Astrocyte (in vitro differentiated cells and primary cell): ENCODE measurements around the gene MYO1C. TPM values are rescaled to one million over a fixed set of nuclear protein-coding genes. Genes with fewer than 3 reads are reported as not detected.

ENCODE experiments used
- DNase-seq: peaks from one replicate; pipeline ENCODE4 v3.0.0-alpha.2; 2010; ENCODE audit warnings: low read depth
- FAIRE-seq: peaks from 2 replicates; lab custom pipeline; 2011; peaks lifted over from hg19 to GRCh38; lab: Jason Lieb, UNC
- H2AFZ ChIP-seq: 2 replicates; pipeline ENCODE4 v1.6.0; 2012; ENCODE audit warnings: low read depth, low read length, inconsistent platforms
- H3K27ac ChIP-seq: 2 replicates; pipeline ENCODE4 v1.5.1; 2011; ENCODE audit warnings: low read depth, low read length, inconsistent platforms
- H3K27me3 ChIP-seq: 2 replicates; pipeline ENCODE4 v1.6.0; 2011; ENCODE audit warnings: low read length, inconsistent platforms; ENCODE audit not compliant: insufficient read depth
- H3K36me3 ChIP-seq: 2 replicates; pipeline ENCODE4 v1.5.1; 2011; ENCODE audit warnings: low read length, inconsistent platforms; ENCODE audit not compliant: insufficient read depth
- H3K4me1 ChIP-seq: 2 replicates; pipeline ENCODE4 v1.5.1; 2011; ENCODE audit warnings: low read length, inconsistent platforms; ENCODE audit not compliant: insufficient read depth
- H3K4me2 ChIP-seq: 2 replicates; pipeline ENCODE4 v1.6.0; 2012; ENCODE audit warnings: low read length, inconsistent platforms
- H3K4me3 ChIP-seq: 2 replicates; pipeline ENCODE4 v1.5.1; 2011; ENCODE audit warnings: low read depth, mild to moderate bottlenecking, low read length, inconsistent platforms; ENCODE audit not compliant: insufficient read depth
- H3K79me2 ChIP-seq: 2 replicates; pipeline ENCODE4 v1.6.0; 2012; ENCODE audit warnings: mild to moderate bottlenecking, low read length, inconsistent platforms; ENCODE audit not compliant: insufficient read depth
- H3K9ac ChIP-seq: 2 replicates; pipeline ENCODE4 v1.6.0; 2012; ENCODE audit warnings: mild to moderate bottlenecking, low read length, inconsistent platforms
- H3K9me3 ChIP-seq: 2 replicates; pipeline ENCODE4 v1.5.1; 2012; ENCODE audit warnings: low read depth, mild to moderate bottlenecking, low read length, inconsistent platforms; ENCODE audit not compliant: insufficient read depth
- H4K20me1 ChIP-seq: 2 replicates; pipeline ENCODE4 v1.6.0; 2012; ENCODE audit warnings: low read length, inconsistent platforms; ENCODE audit not compliant: insufficient read depth
- H3K27ac Mint-ChIP-seq: one replicate; pipeline ENCODE4 v1.8.0; 2021; ENCODE audit warnings: mild to moderate bottlenecking, mixed read lengths; ENCODE audit not compliant: unreplicated experiment
- H3K27me3 Mint-ChIP-seq: one replicate; pipeline ENCODE4 v1.8.0; 2021; ENCODE audit warnings: low read depth, mixed read lengths; ENCODE audit not compliant: unreplicated experiment
- H3K36me3 Mint-ChIP-seq: one replicate; pipeline ENCODE4 v1.8.0; 2021; ENCODE audit warnings: low read depth, mixed read lengths; ENCODE audit not compliant: unreplicated experiment
- H3K4me1 Mint-ChIP-seq: one replicate; pipeline ENCODE4 v1.8.0; 2021; ENCODE audit warnings: low read depth, mixed read lengths; ENCODE audit not compliant: unreplicated experiment
- H3K4me3 Mint-ChIP-seq: one replicate; pipeline ENCODE4 v1.8.0; 2021; ENCODE audit warnings: mild to moderate bottlenecking, moderate library complexity, mixed read lengths; ENCODE audit not compliant: unreplicated experiment
- H3K9me3 Mint-ChIP-seq: one replicate; pipeline ENCODE4 v1.8.0; 2021; ENCODE audit warnings: mild to moderate bottlenecking, mixed read lengths; ENCODE audit not compliant: unreplicated experiment
- CTCF ChIP-seq: IDR thresholded peaks from 2 replicates; pipeline ENCODE4 v1.5.1; 2011; ENCODE audit warnings: low read depth, mild to moderate bottlenecking, inconsistent platforms, low read length, moderate library complexity; ENCODE audit not compliant: insufficient read depth
- EZH2 ChIP-seq: IDR thresholded peaks from 2 replicates; pipeline ENCODE4 v1.6.1; 2012; ENCODE audit warnings: mild to moderate bottlenecking, low read length, inconsistent platforms; ENCODE audit not compliant: insufficient read depth
- total RNA-seq: library from RNA; stranded (reverse); gene quantifications from 2 replicates; pipeline ENCODE4 v1.2.1, GENCODE V29; 2021

MYO1C gene
- total RNA-seq, 1 donor from 2014 or later = 132 TPM

GRCh38 chr17:1485423-1486376 lies 6.8 kb downstream of the MYO1C start:
- H3K36me3 Mint-ChIP-seq = peaks cover 11% of the 10 kb centered on the region
- Histone ChIP-seq H3K27me3 (no peaks in the 10 kb centered on the region), H3K27ac (peak overlapping the region; percentile 53), H3K4me1 (peaks cover 33% of the 10 kb centered on the region), H4K20me1 (peaks cover 33% of the 10 kb centered on the region), H3K79me2 (peaks cover 31% of the 10 kb centered on the region), H3K9me3 (no peaks in the 10 kb centered on the region), H2AFZ (peak overlapping the region; percentile 47), H3K4me3 (peak overlapping the region; percentile 64), H3K36me3 (peaks cover 5% of the 10 kb centered on the region), H3K9ac (peak overlapping the region; percentile 78), H3K4me2 (peak overlapping the region; percentile 90)
- no peak overlapping the region for H3K27ac Mint-ChIP-seq
- peaks cover 15% of the 10 kb centered on the region for H3K4me1 Mint-ChIP-seq
- H3K27me3 Mint-ChIP-seq = no peaks in the 10 kb centered on the region
- H3K4me3 Mint-ChIP-seq = no peak overlapping the region
- H3K9me3 Mint-ChIP-seq = no peaks in the 10 kb centered on the region
- FAIRE-seq (no peak), DNase-seq (peak; percentile 44)
- TF ChIP-seq CTCF (no peak), EZH2 (no peak)

GRCh38 chr17:1484676-1485422 lies 7.6 kb downstream of the MYO1C start:
- no peaks in the 10 kb centered on the region for H3K9me3 Mint-ChIP-seq
- H3K27ac Mint-ChIP-seq = peak overlapping the region; percentile 89
- Histone ChIP-seq H3K4me1 (peaks cover 33% of the 10 kb centered on the region), H4K20me1 (peaks cover 32% of the 10 kb centered on the region), H3K4me3 (peak overlapping the region; percentile 64), H3K9ac (peak overlapping the region; percentile 78), H3K4me2 (peak overlapping the region; percentile 90), H3K36me3 (peaks cover 9% of the 10 kb centered on the region), H3K27ac (peak overlapping the region; percentile 28), H3K9me3 (no peaks in the 10 kb centered on the region), H3K79me2 (peaks cover 26% of the 10 kb centered on the region), H3K27me3 (no peaks in the 10 kb centered on the region), H2AFZ (peak overlapping the region; percentile 2)
- FAIRE-seq (no peak), DNase-seq (no peak)
- H3K4me1 Mint-ChIP-seq = peaks cover 12% of the 10 kb centered on the region
- H3K36me3 Mint-ChIP-seq = peaks cover 11% of the 10 kb centered on the region
- peak overlapping the region; percentile 86 for H3K4me3 Mint-ChIP-seq
- H3K27me3 Mint-ChIP-seq = no peaks in the 10 kb centered on the region
- TF ChIP-seq CTCF (no peak), EZH2 (no peak)
